Neutrophil (primary cell): ENCODE measurements around the gene HCRT.

Experiments used
- H3K27ac ChIP-seq: fragments of 200-600 bp; sonication (generic); 2 replicates; pipeline ENCODE4 v1.5.1; 2016; ENCODE audit warnings: mild to moderate bottlenecking, moderate library complexity
- H3K27me3 ChIP-seq: fragments of 200-600 bp; sonication (generic); 2 replicates; pipeline ENCODE4 v1.6.0; 2016; ENCODE audit warnings: mild to moderate bottlenecking
- H3K36me3 ChIP-seq: fragments of 200-600 bp; sonication (generic); 2 replicates; pipeline ENCODE4 v1.5.1; 2017
- H3K4me1 ChIP-seq, 2 experiments: fragments of 200-600 bp in 1 of 2; sonication (generic) in 1 of 2; 1 replicate in 1 of 2; 2 replicates in 1 of 2; pipeline versions ENCODE4 v1.5.1 to v1.6.1; 2013 to 2016; ENCODE audit warnings: low read depth in 1 of 2, low read length in 1 of 2, mild to moderate bottlenecking in 1 of 2, moderate library complexity in 1 of 2; ENCODE audit not compliant: control insufficient read depth in 1 of 2, insufficient read depth in 1 of 2
- H3K4me3 ChIP-seq, 2 experiments: fragments of 200-600 bp in 1 of 2; sonication (generic) in 1 of 2; 1 replicate in 1 of 2; 2 replicates in 1 of 2; pipeline ENCODE4 v1.5.1; 2013 to 2016; ENCODE audit warnings: low read depth in 1 of 2, low read length in 1 of 2, mild to moderate bottlenecking in 1 of 2, moderate library complexity in 1 of 2
- H3K9me3 ChIP-seq: fragments of 200-600 bp; sonication (generic); 2 replicates; pipeline ENCODE4 v1.5.1; 2016
- TF ChIP-seq, protein P1 (sequence below): fragments of 200-600 bp; sonication (generic); IDR thresholded peaks from 2 replicates; pipeline ENCODE4 v1.5.1; 2016; ENCODE audit warnings: antibody characterized with exemption

The HCRT gene

DNA sequence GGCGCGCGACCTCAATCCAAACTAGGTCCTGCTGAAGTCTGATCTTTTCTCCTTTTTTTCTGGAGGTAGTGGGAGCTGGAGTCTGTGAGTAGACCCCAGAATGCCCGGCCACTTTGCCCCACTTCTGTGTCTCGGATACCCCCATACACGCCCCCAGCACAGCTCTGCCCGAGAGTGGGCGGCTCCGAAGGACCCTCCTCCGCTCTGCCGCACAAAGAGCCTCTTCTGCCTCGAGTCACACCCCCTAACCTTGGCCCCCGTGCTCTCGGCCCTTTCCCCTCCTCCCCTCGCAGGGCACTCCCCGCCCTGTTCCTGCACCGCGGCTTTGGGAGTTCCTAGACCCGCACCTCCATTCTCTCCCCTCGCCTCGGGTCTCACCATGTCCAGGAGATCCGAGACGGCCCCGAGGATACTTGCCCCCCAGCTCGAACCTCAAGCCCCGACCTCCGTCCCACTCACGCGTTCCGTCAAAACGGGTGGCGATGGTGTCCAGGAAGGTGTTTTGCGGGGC, 4.8 kb downstream of the HCRT start:
- Histone ChIP-seq H3K27ac (no peak overlapping the region), H3K9me3 (no peaks in the 10 kb centered on the region), H3K4me1 (peaks cover 37 to 60% of the 10 kb centered on the region in 2 experiments), H3K27me3 (peaks cover 56% of the 10 kb centered on the region), H3K36me3 (no peaks in the 10 kb centered on the region), H3K4me3 (peak overlapping the region; percentile 1 to 46)
- TF ChIP-seq, protein P1, sequence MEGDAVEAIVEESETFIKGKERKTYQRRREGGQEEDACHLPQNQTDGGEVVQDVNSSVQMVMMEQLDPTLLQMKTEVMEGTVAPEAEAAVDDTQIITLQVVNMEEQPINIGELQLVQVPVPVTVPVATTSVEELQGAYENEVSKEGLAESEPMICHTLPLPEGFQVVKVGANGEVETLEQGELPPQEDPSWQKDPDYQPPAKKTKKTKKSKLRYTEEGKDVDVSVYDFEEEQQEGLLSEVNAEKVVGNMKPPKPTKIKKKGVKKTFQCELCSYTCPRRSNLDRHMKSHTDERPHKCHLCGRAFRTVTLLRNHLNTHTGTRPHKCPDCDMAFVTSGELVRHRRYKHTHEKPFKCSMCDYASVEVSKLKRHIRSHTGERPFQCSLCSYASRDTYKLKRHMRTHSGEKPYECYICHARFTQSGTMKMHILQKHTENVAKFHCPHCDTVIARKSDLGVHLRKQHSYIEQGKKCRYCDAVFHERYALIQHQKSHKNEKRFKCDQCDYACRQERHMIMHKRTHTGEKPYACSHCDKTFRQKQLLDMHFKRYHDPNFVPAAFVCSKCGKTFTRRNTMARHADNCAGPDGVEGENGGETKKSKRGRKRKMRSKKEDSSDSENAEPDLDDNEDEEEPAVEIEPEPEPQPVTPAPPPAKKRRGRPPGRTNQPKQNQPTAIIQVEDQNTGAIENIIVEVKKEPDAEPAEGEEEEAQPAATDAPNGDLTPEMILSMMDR, result no peak

DNA sequence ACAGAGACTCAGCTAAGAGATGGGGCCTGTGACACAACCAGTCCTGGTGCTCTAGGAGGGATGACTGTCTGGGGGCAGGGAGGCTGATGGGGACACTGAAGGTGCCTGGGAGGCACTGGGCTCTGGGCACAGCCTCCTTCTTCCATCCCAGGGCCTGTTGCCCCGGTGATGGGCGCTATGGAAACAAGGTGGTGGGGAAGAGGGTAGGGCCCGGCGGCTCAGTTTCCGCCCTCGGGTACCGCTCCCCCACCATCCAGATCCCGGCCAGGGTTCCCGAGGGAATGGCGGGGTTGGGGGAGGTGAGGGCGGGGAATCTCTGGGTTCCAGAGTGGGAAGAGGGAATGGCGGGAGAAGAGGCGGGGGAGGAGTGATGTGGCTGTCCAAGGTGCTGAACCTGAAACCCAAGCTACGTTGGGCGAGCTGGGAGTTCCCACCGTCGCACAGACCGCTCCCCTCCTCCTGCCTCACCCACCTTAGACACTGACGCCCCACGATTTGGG, 5.3 kb downstream of the HCRT start:
- Histone ChIP-seq H3K36me3 (no peaks in the 10 kb centered on the region), H3K9me3 (no peaks in the 10 kb centered on the region), H3K4me1 (peaks cover 34 to 55% of the 10 kb centered on the region in 2 experiments), H3K27me3 (peaks cover 57% of the 10 kb centered on the region), H3K4me3 (no peak overlapping the region), H3K27ac (no peak overlapping the region)
- TF ChIP-seq, protein P1, result no peak

DNA sequence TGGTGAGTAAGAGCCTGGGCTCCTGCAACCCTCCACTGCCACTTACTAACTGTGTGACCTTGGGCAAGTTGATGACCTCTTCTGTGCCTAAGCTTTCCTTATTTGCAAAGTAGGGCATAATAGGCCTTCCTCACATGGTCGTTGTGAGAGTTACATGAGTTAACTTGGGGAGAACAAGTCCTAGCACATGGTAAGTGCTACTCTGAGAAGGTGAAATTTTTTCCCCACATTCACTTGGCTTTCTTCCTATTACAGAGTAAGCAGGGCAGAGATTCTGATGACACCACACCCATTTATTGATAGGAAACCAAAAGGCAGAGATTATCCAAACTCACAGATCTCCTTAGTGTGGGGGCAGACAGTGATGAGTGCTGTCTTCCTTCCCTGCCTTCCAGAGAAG, 5.9 kb downstream of the HCRT start:
- TF ChIP-seq, protein P1, result no peak
- H3K4me3 ChIP-seq, result no peak overlapping the region
- no peaks in the 10 kb centered on the region for H3K9me3 ChIP-seq
- H3K27ac ChIP-seq, result no peak overlapping the region
- H3K27me3 ChIP-seq, result peaks cover 63% of the 10 kb centered on the region
- H3K4me1 ChIP-seq, result peaks cover 28 to 49% of the 10 kb centered on the region in 2 experiments
- no peaks in the 10 kb centered on the region for H3K36me3 ChIP-seq

DNA sequence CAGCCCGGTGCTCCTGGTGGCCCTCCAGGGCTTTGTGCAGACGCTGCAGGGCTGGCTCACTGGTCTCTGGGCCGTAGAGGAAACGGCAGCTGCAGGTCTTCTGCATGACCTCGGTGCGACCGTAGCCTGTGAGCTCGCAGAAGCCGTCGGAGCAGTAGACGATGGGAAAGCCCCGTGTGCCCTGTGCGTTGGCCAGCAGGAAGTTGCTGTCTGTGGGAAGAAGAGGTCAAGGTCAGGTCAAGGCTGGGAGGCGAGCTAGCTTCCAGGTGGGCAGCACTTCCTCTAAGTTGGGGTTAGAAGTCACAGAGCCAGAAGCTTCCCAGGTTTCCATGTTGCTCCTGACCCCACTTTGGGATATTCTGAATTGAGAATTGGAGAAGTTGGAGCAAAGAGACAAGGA, 6.4 kb downstream of the HCRT start:
- Histone ChIP-seq H3K9me3 (no peaks in the 10 kb centered on the region), H3K27me3 (peaks cover 64% of the 10 kb centered on the region), H3K4me1 (peaks cover 25 to 45% of the 10 kb centered on the region in 2 experiments), H3K27ac (no peak overlapping the region), H3K36me3 (no peaks in the 10 kb centered on the region), H3K4me3 (no peak overlapping the region)
- TF ChIP-seq, protein P1, result no peak

DNA sequence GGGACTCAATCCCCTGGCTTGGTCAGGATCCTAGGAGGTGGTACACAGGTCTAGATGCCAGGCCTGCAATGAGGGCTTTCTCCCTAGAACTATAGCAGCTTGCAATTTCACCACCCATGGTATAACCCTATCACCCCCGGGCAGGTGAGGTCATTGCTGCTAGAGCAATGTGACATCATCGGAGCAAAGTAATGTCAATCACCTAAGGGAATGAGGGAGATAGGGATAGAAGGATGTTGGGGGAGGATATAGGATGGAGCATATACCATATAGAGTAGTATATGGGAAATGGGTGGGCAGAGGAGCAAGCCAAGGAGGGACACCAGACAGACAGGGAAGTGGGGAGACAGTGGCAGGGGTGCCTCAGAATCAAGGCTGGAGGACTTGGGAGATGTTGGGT, 7.6 kb downstream of the HCRT start:
- Histone ChIP-seq H3K36me3 (no peaks in the 10 kb centered on the region), H3K4me3 (no peak overlapping the region)
- TF ChIP-seq, protein P1, result no peak

More for the DNA sequence above, 7.6 kb downstream of the HCRT start:
- H3K27ac ChIP-seq, result no peak overlapping the region
- peaks cover 14 to 34% of the 10 kb centered on the region in 2 experiments for H3K4me1 ChIP-seq
- no peaks in the 10 kb centered on the region for H3K9me3 ChIP-seq
- H3K27me3 ChIP-seq, result peaks cover 62% of the 10 kb centered on the region
